Forelimb muscle (tissue), 1 donor: ENCODE data around the gene PDE7B. TPM values are rescaled to one million over a fixed set of nuclear protein-coding genes. Genes with fewer than 3 reads are reported as not detected.
A peak's percentile ranks its signal among the peaks of the same experiment; 100 is the strongest.

Source experiments
- DNase-seq: peaks from one replicate; pipeline ENCODE4 v3.0.0-alpha.2; 2013; ENCODE audit warnings: low read depth
- polyA plus RNA-seq: library from polyadenylated mRNA; unstranded; fragments of 120-200 nt; gene quantifications from one replicate; pipeline ENCODE4 v1.2.1, GENCODE V29; 2013; ENCODE audit not compliant: insufficient read length

The PDE7B gene
- polyA plus RNA-seq, 1 donor = 6.6 TPM

GRCh38 chr6:136024711-136025110, 173.2 kb downstream of the PDE7B start:
- DNase-seq = no peak

GRCh38 chr6:136025736-136026135, 174.2 kb downstream of the PDE7B start:
- no peak for DNase-seq

GRCh38 chr6:136030131-136030530, 178.6 kb downstream of the PDE7B start:
- DNase-seq = no peak

GRCh38 chr6:136031982-136032381, 180.5 kb downstream of the PDE7B start:
- DNase-seq = no peak

GRCh38 chr6:136033416-136033815, 181.9 kb downstream of the PDE7B start:
- no peak for DNase-seq

GRCh38 chr6:136034422-136034821, 182.9 kb downstream of the PDE7B start:
- DNase-seq = no peak

- no peak for DNase-seq
Observed at GRCh38 chr6:136035378-136036070, 184.0 kb downstream of the PDE7B start.

- no peak for DNase-seq
Observed at GRCh38 chr6:136036071-136036380, 184.5 kb downstream of the PDE7B start.

GRCh38 chr6:136036601-136037000, 185.1 kb downstream of the PDE7B start:
- DNase-seq = no peak

GRCh38 chr6:136037242-136037875, 185.9 kb downstream of the PDE7B start:
- no peak for DNase-seq

GRCh38 chr6:136037876-136038460, 186.5 kb downstream of the PDE7B start:
- DNase-seq = peak; percentile 51

- no peak for DNase-seq
Observed at GRCh38 chr6:136038531-136038930, 187.0 kb downstream of the PDE7B start.

- DNase-seq = no peak
Observed at GRCh38 chr6:136039185-136039584, 187.7 kb downstream of the PDE7B start.

GRCh38 chr6:136050475-136050874, 199.0 kb downstream of the PDE7B start:
- DNase-seq = no peak

GRCh38 chr6:136051140-136051775, 199.8 kb downstream of the PDE7B start:
- no peak for DNase-seq

- DNase-seq = no peak
Observed at GRCh38 chr6:136052031-136052430, 200.5 kb downstream of the PDE7B start.

- DNase-seq = no peak
Observed at GRCh38 chr6:136058852-136059251, 207.4 kb downstream of the PDE7B start.

GRCh38 chr6:136059308-136059707, 207.8 kb downstream of the PDE7B start:
- DNase-seq = no peak

- DNase-seq = no peak
Observed at GRCh38 chr6:136060052-136060451, 208.6 kb downstream of the PDE7B start.

GRCh38 chr6:136060759-136061158, 209.3 kb downstream of the PDE7B start:
- DNase-seq = no peak

- DNase-seq = no peak
Observed at GRCh38 chr6:136061701-136062100, 210.2 kb downstream of the PDE7B start.

GRCh38 chr6:136063096-136063495, 211.6 kb downstream of the PDE7B start:
- no peak for DNase-seq

GRCh38 chr6:136066005-136066404, 214.5 kb downstream of the PDE7B start:
- no peak for DNase-seq
